ENCODE data around the gene MEN1.

Gene MEN1

DNA sequence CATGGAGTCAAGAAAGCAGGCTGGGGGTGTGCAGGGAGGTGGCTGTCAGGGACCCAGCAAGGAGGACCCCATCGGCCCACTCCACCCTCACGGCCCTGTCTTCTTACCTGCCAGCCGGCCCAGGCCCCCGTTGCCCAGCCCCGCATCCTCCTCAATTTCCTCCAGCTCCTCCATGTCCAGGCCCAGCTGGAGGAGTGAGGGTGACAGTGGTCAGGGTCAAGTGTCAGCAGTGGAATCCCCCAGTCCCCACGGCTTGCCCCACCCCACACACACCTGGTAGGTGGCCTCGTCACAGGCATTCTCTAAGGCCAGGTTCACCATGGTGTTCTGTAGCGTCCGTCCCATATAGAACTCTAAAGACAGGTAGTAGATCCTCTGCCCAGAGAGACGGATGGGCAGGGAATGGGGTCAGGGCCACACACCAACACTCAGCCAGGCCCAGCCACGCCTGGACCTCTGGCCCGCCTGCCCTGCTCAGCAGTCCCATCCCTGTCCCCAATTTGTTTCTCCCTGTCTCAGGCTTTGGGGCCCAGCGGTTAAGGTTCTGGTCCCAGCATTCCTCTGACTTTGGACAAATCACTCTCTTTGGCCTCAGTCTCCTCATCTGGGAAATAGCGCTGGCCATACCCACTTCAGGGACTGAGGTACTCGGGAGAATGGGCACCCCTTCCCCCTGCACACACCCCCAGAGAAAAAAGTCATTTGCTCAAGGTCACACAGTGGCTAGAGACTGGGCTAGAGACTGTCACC is 51.8 kb downstream of the MEN1 start:
- FAIRE-seq (no peak), DNase-seq (ENCODE audit: insufficient read length, low spot score) (no peak)
- no peak for TF ChIP-seq CTCF (IDR thresholded peaks at IDR 0.05; ENCODE audit: insufficient read depth, missing control alignments)

GRCh38 chr11:64757549-64758329 is 52.6 kb downstream of the MEN1 start:
- no peak for TF ChIP-seq CTCF (IDR thresholded peaks at IDR 0.05; ENCODE audit: insufficient read depth, missing control alignments)
- FAIRE-seq (no peak), DNase-seq (ENCODE audit: insufficient read length, low spot score) (no peak)

- FAIRE-seq, result no peak
- DNase-seq (ENCODE audit: insufficient read length, low spot score), result no peak
- no peak for TF ChIP-seq CTCF (IDR thresholded peaks at IDR 0.05; ENCODE audit: insufficient read depth, missing control alignments)
Observed at GRCh38 chr11:64755681-64756361, 54.5 kb downstream of the MEN1 start.

DNA sequence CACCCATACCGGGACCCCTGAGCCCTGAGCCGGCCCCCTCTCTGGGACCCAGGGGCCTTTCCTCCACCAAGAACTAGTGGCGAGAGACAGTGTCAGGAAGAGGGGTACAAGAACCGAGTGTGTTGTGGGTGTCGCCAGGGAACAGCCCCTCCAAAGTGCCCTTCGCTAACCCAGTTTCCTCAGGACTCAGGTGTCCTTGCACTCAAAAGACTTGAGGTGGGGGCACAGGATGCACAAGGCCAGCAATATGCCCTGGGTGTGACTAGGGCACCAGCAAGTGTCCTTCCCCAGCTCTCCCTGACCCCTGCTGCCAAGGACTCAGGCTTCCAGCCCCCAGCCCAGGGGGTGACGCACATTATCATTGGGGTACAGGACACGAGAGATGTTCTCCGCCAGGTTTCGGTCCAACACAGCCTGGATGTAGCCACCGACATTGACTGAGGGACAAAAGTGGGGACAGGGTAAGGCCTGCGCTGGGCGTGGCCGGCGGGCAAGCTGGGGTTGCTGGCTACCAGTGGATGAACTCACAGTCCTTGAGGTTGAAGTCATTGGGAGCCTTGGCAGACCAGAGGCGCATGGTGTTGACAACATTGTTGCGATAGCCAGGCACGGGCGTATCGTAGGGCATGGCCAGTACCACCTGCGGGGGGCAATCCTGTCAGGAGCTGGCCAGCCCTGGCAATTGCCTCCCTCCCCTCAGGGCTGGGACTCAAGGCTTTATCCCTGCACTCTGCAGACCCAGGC is 55.3 kb downstream of the MEN1 start:
- DNase-seq (ENCODE audit: insufficient read length, low spot score) (no peak), FAIRE-seq (no peak)
- no peak for TF ChIP-seq CTCF (IDR thresholded peaks at IDR 0.05; ENCODE audit: insufficient read depth, missing control alignments)

DNA sequence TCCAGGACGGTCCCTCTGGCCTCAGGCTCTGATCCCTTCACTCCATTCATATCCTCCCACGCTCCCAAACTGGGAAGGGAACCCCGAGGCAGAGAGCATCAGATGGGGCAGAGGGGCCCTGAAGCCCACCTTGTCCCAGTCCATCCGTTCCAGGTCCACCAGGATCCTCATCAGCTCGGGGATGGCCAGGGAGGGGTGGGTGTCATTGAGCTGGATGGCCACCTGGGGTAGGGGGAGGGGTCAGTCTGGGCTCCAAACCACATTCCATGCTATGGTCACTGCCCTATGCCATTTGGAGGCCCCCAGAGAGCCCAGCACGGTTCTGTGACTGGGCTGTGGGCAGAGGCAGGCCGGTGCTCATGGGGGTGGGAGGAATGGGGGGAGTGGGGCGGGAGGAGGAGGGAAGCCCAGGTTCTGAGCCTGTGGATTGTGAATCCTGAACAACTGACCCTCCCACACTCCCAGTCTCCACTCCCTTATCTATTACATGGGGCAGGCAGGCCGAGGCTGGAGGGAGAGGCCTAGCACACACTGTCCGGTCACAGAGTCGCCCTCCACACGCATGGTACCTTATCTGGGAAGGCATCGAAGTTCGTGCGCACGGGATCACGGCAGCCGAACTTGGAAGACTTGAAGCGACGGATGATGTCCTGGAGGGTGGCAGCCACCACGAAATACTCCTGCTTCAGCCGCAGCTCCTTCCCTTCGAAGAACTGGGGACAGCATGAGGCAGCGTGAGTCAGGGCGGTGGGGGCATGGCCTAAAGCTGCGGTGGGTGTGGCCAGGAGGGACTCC is 56.0 kb downstream of the MEN1 start:
- FAIRE-seq, result no peak

More for the DNA sequence above, 56.0 kb downstream of the MEN1 start:
- no peak for TF ChIP-seq CTCF (IDR thresholded peaks at IDR 0.05; ENCODE audit: insufficient read depth, missing control alignments)
- no peak for DNase-seq (ENCODE audit: insufficient read length, low spot score)
